WTC11 (cell line): Measurements from ENCODE around the gene IQSEC1. TPM values are rescaled to one million over a fixed set of nuclear protein-coding genes. Genes with fewer than 3 reads are reported as not detected.

Experiments
- ATAC-seq: fragments of 200-7000 bp; cut with Tn5 transposase; 2 replicates; pipeline ENCODE4 v1.10.0; 2021; ENCODE audit warnings: mild to moderate bottlenecking, moderate library complexity
- CTCF ChIA-PET: fragments of 300-600 bp; sonication (Branson Sonifier 250); formaldehyde crosslinking; loops from one replicate; lab custom pipeline; 2021; ENCODE audit warnings: antibody characterized with exemption; lab: Charles Lee
- POLR2A ChIA-PET: fragments of 350-600 bp; sonication (Branson Sonifier 250); formaldehyde crosslinking; loops from one replicate; lab custom pipeline; 2021; ENCODE audit warnings: antibody characterized with exemption; lab: Charles Lee
- DNase-seq: peaks from one replicate; pipeline ENCODE4 v3.0.0; 2021; ENCODE audit warnings: low spot score
- H3K27ac Mint-ChIP-seq: 2 replicates; pipeline ENCODE4 v1.8.0; 2021; ENCODE audit warnings: mixed read lengths
- H3K27me3 Mint-ChIP-seq: 2 replicates; pipeline ENCODE4 v1.8.0; 2021; ENCODE audit warnings: low read depth, mild to moderate bottlenecking, moderate library complexity, mixed read lengths
- H3K36me3 Mint-ChIP-seq: 2 replicates; pipeline ENCODE4 v1.8.0; 2021; ENCODE audit warnings: mixed read lengths
- H3K4me1 Mint-ChIP-seq: 2 replicates; pipeline ENCODE4 v1.8.0; 2022; ENCODE audit warnings: mixed read lengths
- H3K4me3 Mint-ChIP-seq: 2 replicates; pipeline ENCODE4 v1.8.0; 2021; ENCODE audit warnings: mild to moderate bottlenecking, moderate library complexity, mixed read lengths
- H3K9me3 Mint-ChIP-seq: 2 replicates; pipeline ENCODE4 v1.8.0; 2021; ENCODE audit warnings: mixed read lengths
- ATF1 ChIP-seq: sonication (generic); formaldehyde crosslinking; IDR thresholded peaks from 2 replicates; pipeline ENCODE4 v1.8.1; 2023; ENCODE audit warnings: mild to moderate bottlenecking, moderate library complexity, missing genetic modification reagents
- EMX1 ChIP-seq: fragments of 250-450 bp; sonication (Bioruptor Pico); IDR thresholded peaks from 2 replicates; pipeline ENCODE4 v1.8.0; 2021; ENCODE audit warnings: mild to moderate bottlenecking
- FOXP1 ChIP-seq: sonication (generic); formaldehyde crosslinking; IDR thresholded peaks from 2 replicates; pipeline ENCODE4 v1.8.0; 2022; ENCODE audit warnings: missing genetic modification reagents, mild to moderate bottlenecking, moderate library complexity, borderline replicate concordance
- JAZF1 ChIP-seq: fragments of 250-450 bp; sonication (Bioruptor Pico); IDR thresholded peaks from 2 replicates; pipeline ENCODE4 v1.9.0; 2021; ENCODE audit warnings: moderate library complexity, mild to moderate bottlenecking, inconsistent platforms
- KAT7 ChIP-seq: sonication (generic); formaldehyde crosslinking; IDR thresholded peaks from 2 replicates; pipeline ENCODE4 v1.8.1; 2023; ENCODE audit warnings: missing genetic modification reagents, mild to moderate bottlenecking, borderline replicate concordance
- MXD4 ChIP-seq: fragments of 250-450 bp; sonication (Bioruptor Pico); IDR thresholded peaks from 2 replicates; pipeline ENCODE4 v1.8.0; 2021; ENCODE audit warnings: mild to moderate bottlenecking, moderate library complexity, borderline replicate concordance
- OVOL2 ChIP-seq: fragments of 250-450 bp; sonication (Bioruptor Pico); IDR thresholded peaks from 2 replicates; pipeline ENCODE4 v1.9.0; 2021; ENCODE audit warnings: mild to moderate bottlenecking, borderline replicate concordance
- RORB ChIP-seq: fragments of 250-450 bp; sonication (Bioruptor Pico); IDR thresholded peaks from 2 replicates; pipeline ENCODE4 v1.9.0; 2021; ENCODE audit warnings: mild to moderate bottlenecking
- SP1 ChIP-seq: sonication (generic); formaldehyde crosslinking; conservative IDR thresholded peaks from 2 replicates; pipeline ENCODE4 v1.8.1; 2022; ENCODE audit warnings: missing genetic modification reagents
- TCF7 ChIP-seq: sonication (generic); formaldehyde crosslinking; IDR thresholded peaks from 2 replicates; pipeline ENCODE4 v1.8.0; 2022; ENCODE audit warnings: mild to moderate bottlenecking, low read depth, missing genetic modification reagents, moderate library complexity
- TEAD1 ChIP-seq: sonication (generic); formaldehyde crosslinking; IDR thresholded peaks from 2 replicates; pipeline ENCODE4 v1.8.0; 2022; ENCODE audit warnings: mild to moderate bottlenecking, missing genetic modification reagents
- ZNF138 ChIP-seq: sonication (generic); formaldehyde crosslinking; conservative IDR thresholded peaks from 2 replicates; pipeline ENCODE4 v1.8.1; 2022; ENCODE audit warnings: mild to moderate bottlenecking, moderate library complexity, missing genetic modification reagents
- ZNF671 ChIP-seq: fragments of 250-450 bp; sonication (Bioruptor Pico); IDR thresholded peaks from 2 replicates; pipeline ENCODE4 v1.8.0; 2021; ENCODE audit warnings: mild to moderate bottlenecking
- total RNA-seq: library from RNA; stranded (reverse); gene quantifications from 3 replicates; pipeline ENCODE4 v1.2.3, GENCODE V29; 2021
- TF ChIP-seq, protein P1 (sequence below): sonication (generic); formaldehyde crosslinking; IDR thresholded peaks from 2 replicates; pipeline ENCODE4 v1.8.0; 2022; ENCODE audit warnings: missing genetic modification reagents
- TF ChIP-seq, protein P2 (sequence below): sonication (generic); formaldehyde crosslinking; IDR thresholded peaks from 2 replicates; pipeline ENCODE4 v1.8.0; 2022; ENCODE audit warnings: mild to moderate bottlenecking, missing genetic modification reagents
- TF ChIP-seq, protein P3 (sequence below): sonication (generic); formaldehyde crosslinking; IDR thresholded peaks from 2 replicates; pipeline ENCODE4 v1.8.1; 2022; ENCODE audit warnings: low read depth, missing genetic modification reagents, borderline replicate concordance
- TF ChIP-seq, protein P4 (sequence below): sonication (generic); formaldehyde crosslinking; IDR thresholded peaks from 2 replicates; pipeline ENCODE4 v1.8.1; 2022; ENCODE audit warnings: mild to moderate bottlenecking, moderate library complexity, missing genetic modification reagents
- TF ChIP-seq, protein P5 (sequence below): fragments of 250-450 bp; sonication (Bioruptor Pico); IDR thresholded peaks from 2 replicates; pipeline ENCODE4 v1.9.0; 2021; ENCODE audit warnings: mild to moderate bottlenecking
- TF ChIP-seq, protein P6 (sequence below): sonication (generic); formaldehyde crosslinking; IDR thresholded peaks from 2 replicates; pipeline ENCODE4 v1.8.1; 2023; ENCODE audit warnings: mild to moderate bottlenecking, missing genetic modification reagents, moderate library complexity
- TF ChIP-seq, protein P7 (sequence below): fragments of 250-450 bp; sonication (Bioruptor Pico); conservative IDR thresholded peaks from 2 replicates; pipeline ENCODE4 v1.9.0; 2021; ENCODE audit warnings: mild to moderate bottlenecking
- TF ChIP-seq, protein P8 (sequence below): fragments of 250-450 bp; sonication (Bioruptor Pico); IDR thresholded peaks from 2 replicates; pipeline ENCODE4 v2.1.2; 2022; ENCODE audit warnings: mild to moderate bottlenecking, moderate library complexity

IQSEC1 gene
- total RNA-seq, 1 experiment from 2014 or later, result 35.0 TPM

DNA sequence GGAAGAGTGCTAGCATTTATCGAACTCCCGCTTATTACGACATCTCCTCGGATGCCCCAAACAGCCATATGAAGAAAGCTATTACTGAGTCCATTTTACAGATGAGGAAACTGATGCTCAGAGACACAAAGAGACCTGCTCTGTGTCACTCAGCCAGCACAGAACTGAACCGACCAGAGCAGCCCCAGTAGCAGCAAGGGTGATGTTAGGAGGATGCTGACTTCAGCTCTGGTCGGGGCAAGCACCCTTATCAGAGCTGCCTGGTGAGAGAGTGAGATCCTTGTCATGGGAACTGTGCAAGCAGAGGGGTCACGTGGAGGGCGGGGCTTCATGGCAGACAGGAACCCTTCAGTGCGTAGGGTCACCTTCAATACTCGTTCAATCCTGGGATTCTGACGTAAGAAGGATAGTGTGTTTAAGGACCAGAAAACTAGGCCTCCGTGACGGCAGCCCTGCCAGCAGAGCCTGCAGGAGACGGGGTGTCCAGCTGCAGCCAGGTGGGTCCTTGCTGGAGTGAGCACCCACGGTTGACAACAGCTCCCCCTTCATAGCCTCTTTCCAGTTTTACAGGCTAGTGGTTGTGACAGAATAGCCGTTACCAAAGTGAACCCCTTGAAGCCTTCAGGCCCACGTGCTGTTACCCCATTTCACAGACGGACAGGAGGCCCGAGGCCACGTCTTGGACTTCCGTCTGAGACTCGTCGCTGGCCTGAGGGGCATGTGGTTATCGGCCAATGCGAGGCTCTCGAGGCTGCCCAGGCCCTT is 12.0 kb upstream of the IQSEC1 start (continued):
- TF ChIP-seq KAT7 (CRISPR knock-in tag), result no peak
- no peak for TF ChIP-seq FOXP1 (CRISPR knock-in tag)
- no peak for TF ChIP-seq RORB (CRISPR knock-in tag)
- TF ChIP-seq OVOL2 (CRISPR knock-in tag), result no peak

DNA sequence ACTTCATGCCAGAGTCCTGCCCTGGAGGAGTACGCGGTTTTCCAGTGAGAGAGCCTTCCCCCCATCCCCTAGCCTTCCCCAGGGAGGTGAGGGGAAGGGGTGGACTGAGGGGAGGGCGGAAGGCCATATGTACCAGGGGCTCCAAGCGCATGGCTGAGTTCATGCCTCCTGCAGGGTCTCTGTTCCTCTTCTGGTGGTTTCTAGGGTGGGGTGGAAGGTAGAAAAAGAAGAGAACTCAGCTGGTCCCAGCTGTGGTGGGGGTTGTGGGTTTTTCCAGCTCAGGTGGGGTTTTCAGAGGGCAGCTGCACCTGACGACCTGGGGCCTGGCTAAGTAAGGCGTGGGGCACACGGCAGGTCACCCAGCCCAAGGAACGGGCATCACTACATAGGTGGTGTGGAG is 10.7 kb upstream of the IQSEC1 start:
- Mint-ChIP-seq H3K9me3 (no peaks in the 10 kb centered on the region), H3K4me3 (no peak overlapping the region), H3K27ac (no peak overlapping the region), H3K36me3 (no peaks in the 10 kb centered on the region), H3K4me1 (no peaks in the 10 kb centered on the region), H3K27me3 (no peaks in the 10 kb centered on the region)
- DNase-seq (no peak), ATAC-seq (no peak)
- CTCF ChIA-PET, result interaction anchor here (0.6 to 4.5 kb wide), 2 partner anchors 8 to 62 kb away, joined by 4 to 38 read pairs; no protein-coding TSS in a partner anchor
- POLR2A ChIA-PET, result no interaction called here
- TF ChIP-seq SP1 (CRISPR knock-in tag) (no peak), TEAD1 (CRISPR knock-in tag) (no peak), ZNF671 (CRISPR knock-in tag) (no peak), MXD4 (CRISPR knock-in tag) (no peak), JAZF1 (CRISPR knock-in tag) (no peak), OVOL2 (CRISPR knock-in tag) (no peak), TCF7 (CRISPR knock-in tag) (no peak), ZNF138 (no peak), ATF1 (CRISPR knock-in tag) (no peak), EMX1 (CRISPR knock-in tag) (no peak)
- TF ChIP-seq, protein P1, sequence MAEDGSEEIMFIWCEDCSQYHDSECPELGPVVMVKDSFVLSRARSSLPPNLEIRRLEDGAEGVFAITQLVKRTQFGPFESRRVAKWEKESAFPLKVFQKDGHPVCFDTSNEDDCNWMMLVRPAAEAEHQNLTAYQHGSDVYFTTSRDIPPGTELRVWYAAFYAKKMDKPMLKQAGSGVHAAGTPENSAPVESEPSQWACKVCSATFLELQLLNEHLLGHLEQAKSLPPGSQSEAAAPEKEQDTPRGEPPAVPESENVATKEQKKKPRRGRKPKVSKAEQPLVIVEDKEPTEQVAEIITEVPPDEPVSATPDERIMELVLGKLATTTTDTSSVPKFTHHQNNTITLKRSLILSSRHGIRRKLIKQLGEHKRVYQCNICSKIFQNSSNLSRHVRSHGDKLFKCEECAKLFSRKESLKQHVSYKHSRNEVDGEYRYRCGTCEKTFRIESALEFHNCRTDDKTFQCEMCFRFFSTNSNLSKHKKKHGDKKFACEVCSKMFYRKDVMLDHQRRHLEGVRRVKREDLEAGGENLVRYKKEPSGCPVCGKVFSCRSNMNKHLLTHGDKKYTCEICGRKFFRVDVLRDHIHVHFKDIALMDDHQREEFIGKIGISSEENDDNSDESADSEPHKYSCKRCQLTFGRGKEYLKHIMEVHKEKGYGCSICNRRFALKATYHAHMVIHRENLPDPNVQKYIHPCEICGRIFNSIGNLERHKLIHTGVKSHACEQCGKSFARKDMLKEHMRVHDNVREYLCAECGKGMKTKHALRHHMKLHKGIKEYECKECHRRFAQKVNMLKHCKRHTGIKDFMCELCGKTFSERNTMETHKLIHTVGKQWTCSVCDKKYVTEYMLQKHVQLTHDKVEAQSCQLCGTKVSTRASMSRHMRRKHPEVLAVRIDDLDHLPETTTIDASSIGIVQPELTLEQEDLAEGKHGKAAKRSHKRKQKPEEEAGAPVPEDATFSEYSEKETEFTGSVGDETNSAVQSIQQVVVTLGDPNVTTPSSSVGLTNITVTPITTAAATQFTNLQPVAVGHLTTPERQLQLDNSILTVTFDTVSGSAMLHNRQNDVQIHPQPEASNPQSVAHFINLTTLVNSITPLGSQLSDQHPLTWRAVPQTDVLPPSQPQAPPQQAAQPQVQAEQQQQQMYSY (CRISPR knock-in tag), result no peak
- TF ChIP-seq, protein P2, sequence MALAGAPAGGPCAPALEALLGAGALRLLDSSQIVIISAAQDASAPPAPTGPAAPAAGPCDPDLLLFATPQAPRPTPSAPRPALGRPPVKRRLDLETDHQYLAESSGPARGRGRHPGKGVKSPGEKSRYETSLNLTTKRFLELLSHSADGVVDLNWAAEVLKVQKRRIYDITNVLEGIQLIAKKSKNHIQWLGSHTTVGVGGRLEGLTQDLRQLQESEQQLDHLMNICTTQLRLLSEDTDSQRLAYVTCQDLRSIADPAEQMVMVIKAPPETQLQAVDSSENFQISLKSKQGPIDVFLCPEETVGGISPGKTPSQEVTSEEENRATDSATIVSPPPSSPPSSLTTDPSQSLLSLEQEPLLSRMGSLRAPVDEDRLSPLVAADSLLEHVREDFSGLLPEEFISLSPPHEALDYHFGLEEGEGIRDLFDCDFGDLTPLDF, result no peak
- TF ChIP-seq, protein P3, sequence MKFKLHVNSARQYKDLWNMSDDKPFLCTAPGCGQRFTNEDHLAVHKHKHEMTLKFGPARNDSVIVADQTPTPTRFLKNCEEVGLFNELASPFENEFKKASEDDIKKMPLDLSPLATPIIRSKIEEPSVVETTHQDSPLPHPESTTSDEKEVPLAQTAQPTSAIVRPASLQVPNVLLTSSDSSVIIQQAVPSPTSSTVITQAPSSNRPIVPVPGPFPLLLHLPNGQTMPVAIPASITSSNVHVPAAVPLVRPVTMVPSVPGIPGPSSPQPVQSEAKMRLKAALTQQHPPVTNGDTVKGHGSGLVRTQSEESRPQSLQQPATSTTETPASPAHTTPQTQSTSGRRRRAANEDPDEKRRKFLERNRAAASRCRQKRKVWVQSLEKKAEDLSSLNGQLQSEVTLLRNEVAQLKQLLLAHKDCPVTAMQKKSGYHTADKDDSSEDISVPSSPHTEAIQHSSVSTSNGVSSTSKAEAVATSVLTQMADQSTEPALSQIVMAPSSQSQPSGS (CRISPR knock-in tag), result no peak
- TF ChIP-seq, protein P4, sequence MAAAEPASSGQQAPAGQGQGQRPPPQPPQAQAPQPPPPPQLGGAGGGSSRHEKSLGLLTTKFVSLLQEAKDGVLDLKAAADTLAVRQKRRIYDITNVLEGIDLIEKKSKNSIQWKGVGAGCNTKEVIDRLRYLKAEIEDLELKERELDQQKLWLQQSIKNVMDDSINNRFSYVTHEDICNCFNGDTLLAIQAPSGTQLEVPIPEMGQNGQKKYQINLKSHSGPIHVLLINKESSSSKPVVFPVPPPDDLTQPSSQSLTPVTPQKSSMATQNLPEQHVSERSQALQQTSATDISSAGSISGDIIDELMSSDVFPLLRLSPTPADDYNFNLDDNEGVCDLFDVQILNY, result no peak
- TF ChIP-seq, protein P5, sequence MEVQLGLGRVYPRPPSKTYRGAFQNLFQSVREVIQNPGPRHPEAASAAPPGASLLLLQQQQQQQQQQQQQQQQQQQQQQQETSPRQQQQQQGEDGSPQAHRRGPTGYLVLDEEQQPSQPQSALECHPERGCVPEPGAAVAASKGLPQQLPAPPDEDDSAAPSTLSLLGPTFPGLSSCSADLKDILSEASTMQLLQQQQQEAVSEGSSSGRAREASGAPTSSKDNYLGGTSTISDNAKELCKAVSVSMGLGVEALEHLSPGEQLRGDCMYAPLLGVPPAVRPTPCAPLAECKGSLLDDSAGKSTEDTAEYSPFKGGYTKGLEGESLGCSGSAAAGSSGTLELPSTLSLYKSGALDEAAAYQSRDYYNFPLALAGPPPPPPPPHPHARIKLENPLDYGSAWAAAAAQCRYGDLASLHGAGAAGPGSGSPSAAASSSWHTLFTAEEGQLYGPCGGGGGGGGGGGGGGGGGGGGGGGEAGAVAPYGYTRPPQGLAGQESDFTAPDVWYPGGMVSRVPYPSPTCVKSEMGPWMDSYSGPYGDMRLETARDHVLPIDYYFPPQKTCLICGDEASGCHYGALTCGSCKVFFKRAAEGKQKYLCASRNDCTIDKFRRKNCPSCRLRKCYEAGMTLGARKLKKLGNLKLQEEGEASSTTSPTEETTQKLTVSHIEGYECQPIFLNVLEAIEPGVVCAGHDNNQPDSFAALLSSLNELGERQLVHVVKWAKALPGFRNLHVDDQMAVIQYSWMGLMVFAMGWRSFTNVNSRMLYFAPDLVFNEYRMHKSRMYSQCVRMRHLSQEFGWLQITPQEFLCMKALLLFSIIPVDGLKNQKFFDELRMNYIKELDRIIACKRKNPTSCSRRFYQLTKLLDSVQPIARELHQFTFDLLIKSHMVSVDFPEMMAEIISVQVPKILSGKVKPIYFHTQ, result no peak
- TF ChIP-seq, protein P6, sequence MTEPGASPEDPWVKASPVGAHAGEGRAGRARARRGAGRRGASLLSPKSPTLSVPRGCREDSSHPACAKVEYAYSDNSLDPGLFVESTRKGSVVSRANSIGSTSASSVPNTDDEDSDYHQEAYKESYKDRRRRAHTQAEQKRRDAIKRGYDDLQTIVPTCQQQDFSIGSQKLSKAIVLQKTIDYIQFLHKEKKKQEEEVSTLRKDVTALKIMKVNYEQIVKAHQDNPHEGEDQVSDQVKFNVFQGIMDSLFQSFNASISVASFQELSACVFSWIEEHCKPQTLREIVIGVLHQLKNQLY, result no peak
- TF ChIP-seq, protein P7, sequence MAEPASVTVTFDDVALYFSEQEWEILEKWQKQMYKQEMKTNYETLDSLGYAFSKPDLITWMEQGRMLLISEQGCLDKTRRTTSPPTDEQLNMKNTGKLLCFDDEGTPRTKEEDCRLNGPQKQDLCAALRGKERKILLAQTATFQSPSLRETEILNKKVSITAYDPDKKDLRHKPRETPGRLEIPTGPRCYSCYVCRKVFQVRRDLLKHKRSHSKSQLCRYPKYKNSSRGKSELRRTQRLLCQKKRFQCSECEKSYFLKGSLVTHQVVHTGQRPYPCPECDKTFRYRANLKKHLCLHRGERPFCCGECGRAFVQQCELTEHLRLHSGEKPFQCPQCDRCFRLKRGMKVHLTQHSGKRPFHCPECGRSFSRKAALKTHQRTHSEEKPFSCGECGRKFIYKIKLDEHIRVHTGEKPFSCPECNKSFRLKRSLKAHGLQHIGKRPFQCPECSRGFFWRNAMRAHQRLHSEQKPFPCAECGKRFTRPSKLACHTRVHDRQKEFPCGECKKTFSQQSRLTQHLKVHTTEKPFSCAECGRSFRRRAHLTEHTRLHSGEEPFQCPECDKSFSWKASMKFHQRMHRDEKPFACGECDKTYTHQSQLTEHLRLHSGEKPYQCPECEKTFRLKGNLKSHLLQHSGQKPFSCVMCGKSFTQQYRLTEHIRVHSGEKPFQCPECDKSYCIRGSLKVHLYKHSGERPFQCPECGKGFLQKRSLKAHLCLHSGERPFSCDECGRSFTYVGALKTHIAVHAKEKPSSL (CRISPR knock-in tag), result no peak
- TF ChIP-seq, protein P8, sequence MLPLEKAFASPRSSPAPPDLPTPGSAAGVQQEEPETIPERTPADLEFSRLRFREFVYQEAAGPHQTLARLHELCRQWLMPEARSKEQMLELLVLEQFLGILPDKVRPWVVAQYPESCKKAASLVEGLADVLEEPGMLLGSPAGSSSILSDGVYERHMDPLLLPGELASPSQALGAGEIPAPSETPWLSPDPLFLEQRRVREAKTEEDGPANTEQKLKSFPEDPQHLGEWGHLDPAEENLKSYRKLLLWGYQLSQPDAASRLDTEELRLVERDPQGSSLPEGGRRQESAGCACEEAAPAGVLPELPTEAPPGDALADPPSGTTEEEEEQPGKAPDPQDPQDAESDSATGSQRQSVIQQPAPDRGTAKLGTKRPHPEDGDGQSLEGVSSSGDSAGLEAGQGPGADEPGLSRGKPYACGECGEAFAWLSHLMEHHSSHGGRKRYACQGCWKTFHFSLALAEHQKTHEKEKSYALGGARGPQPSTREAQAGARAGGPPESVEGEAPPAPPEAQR, result no peak
